Nephron (organoid): ENCODE results near the gene TLE6.

Experiments used
- H3K27ac Mint-ChIP-seq, 3 experiments: 2 replicates each; pipeline ENCODE4 v1.8.0; 2020; ENCODE audit warnings: mixed read lengths in 3 of 3, mild to moderate bottlenecking in 2 of 3, moderate library complexity in 1 of 3
- H3K27me3 Mint-ChIP-seq: 2 replicates; pipeline ENCODE4 v1.8.0; 2021; ENCODE audit warnings: low read depth, mild to moderate bottlenecking, moderate library complexity, mixed read lengths
- H3K36me3 Mint-ChIP-seq: 2 replicates; pipeline ENCODE4 v1.8.0; 2020; ENCODE audit warnings: low read depth, mixed read lengths
- H3K4me1 Mint-ChIP-seq: 2 replicates; pipeline ENCODE4 v1.8.0; 2020; ENCODE audit warnings: mixed read lengths
- H3K4me3 Mint-ChIP-seq, 3 experiments: 2 replicates each; pipeline ENCODE4 v1.8.0; 2020; ENCODE audit warnings: mild to moderate bottlenecking in 3 of 3, mixed read lengths in 3 of 3, moderate library complexity in 2 of 3
- H3K9me3 Mint-ChIP-seq: 2 replicates; pipeline ENCODE4 v1.8.0; 2020; ENCODE audit warnings: mixed read lengths
- CTCF ChIP-seq, 3 experiments: fragments of 200-600 bp; sonication (generic); IDR thresholded peaks; one replicate each; pipeline ENCODE4 v1.5.0; 2021; ENCODE audit warnings: antibody characterized with exemption in 3 of 3; ENCODE audit not compliant: unreplicated experiment in 3 of 3

Gene TLE6

GRCh38 chr19:2983351-2984214, 6.2 kb downstream of the TLE6 start:
- TF ChIP-seq CTCF (IDR thresholded peaks at IDR 0.05; ENCODE audit: unreplicated experiment in 3 of 3) = no peak
- Mint-ChIP-seq H3K4me1 (peaks cover 34% of the 10 kb centered on the region), H3K9me3 (no peaks in the 10 kb centered on the region), H3K4me3 (peak overlapping the region; percentile 24 to 66 (median 51)), H3K27ac (peak overlapping the region; percentile 49 to 93 (median 76)), H3K36me3 (no peaks in the 10 kb centered on the region), H3K27me3 (peaks cover 39% of the 10 kb centered on the region)

GRCh38 chr19:2984215-2984528, 6.8 kb downstream of the TLE6 start:
- Mint-ChIP-seq H3K36me3 (no peaks in the 10 kb centered on the region), H3K27ac (no peak overlapping the region), H3K9me3 (no peaks in the 10 kb centered on the region), H3K27me3 (peaks cover 34% of the 10 kb centered on the region), H3K4me3 (peak overlapping the region; percentile 54 to 72 (median 70)), H3K4me1 (peaks cover 34% of the 10 kb centered on the region)
- TF ChIP-seq CTCF (IDR thresholded peaks at IDR 0.05; ENCODE audit: unreplicated experiment in 3 of 3) = no peak

GRCh38 chr19:2986951-2987524, 9.7 kb downstream of the TLE6 start:
- no peak for TF ChIP-seq CTCF (IDR thresholded peaks at IDR 0.05; ENCODE audit: unreplicated experiment in 3 of 3)
- Mint-ChIP-seq H3K27ac (peak overlapping the region; percentile 47 to 80 (median 70)), H3K36me3 (no peaks in the 10 kb centered on the region), H3K9me3 (no peaks in the 10 kb centered on the region), H3K4me3 (peak overlapping the region; percentile 54 to 57 (median 55)), H3K4me1 (peaks cover 24% of the 10 kb centered on the region), H3K27me3 (peaks cover 12% of the 10 kb centered on the region)

GRCh38 chr19:2987797-2988196, 10.4 kb downstream of the TLE6 start:
- Mint-ChIP-seq H3K27ac (peak overlapping the region in 1 of 3 experiments; percentile 80), H3K27me3 (peaks cover 16% of the 10 kb centered on the region), H3K36me3 (no peaks in the 10 kb centered on the region), H3K4me3 (peak overlapping the region in 1 of 3 experiments; percentile 54), H3K4me1 (peaks cover 20% of the 10 kb centered on the region), H3K9me3 (no peaks in the 10 kb centered on the region)
- no peak for TF ChIP-seq CTCF (IDR thresholded peaks at IDR 0.05; ENCODE audit: unreplicated experiment in 3 of 3)

GRCh38 chr19:2988568-2988967, 11.2 kb downstream of the TLE6 start:
- peaks cover 12% of the 10 kb centered on the region for H3K4me1 Mint-ChIP-seq
- TF ChIP-seq CTCF (IDR thresholded peaks at IDR 0.05; ENCODE audit: unreplicated experiment in 3 of 3) = no peak
- peaks cover 12% of the 10 kb centered on the region for H3K27me3 Mint-ChIP-seq

More at GRCh38 chr19:2988568-2988967, 11.2 kb downstream of the TLE6 start:
- no peaks in the 10 kb centered on the region for H3K36me3 Mint-ChIP-seq
- no peak overlapping the region for H3K27ac Mint-ChIP-seq
- H3K4me3 Mint-ChIP-seq = no peak overlapping the region
- no peaks in the 10 kb centered on the region for H3K9me3 Mint-ChIP-seq
